Fibroblast of pulmonary artery (primary cell): ENCODE measurements around the gene PSG5.
A peak's percentile ranks its signal among the peaks of the same experiment; 100 is the strongest.
"Not testable (repeated sequence)": the region's sequence is repeated elsewhere in the genome, so short reads cannot be mapped to it uniquely, and the experiment has no call there.

ENCODE experiments used
- DNase-seq: peaks from one replicate; pipeline ENCODE4 v3.0.0-alpha.2; 2010; ENCODE audit warnings: low read depth
- H3K4me3 ChIP-seq: replicated peaks from 2 replicates; pipeline ENCODE4 v1.5.1; 2011; ENCODE audit warnings: low read depth, mild to moderate bottlenecking, control low read depth, low read length, moderate library complexity
- CTCF ChIP-seq: IDR thresholded peaks from 2 replicates; pipeline ENCODE4 v1.5.1; 2011; ENCODE audit warnings: mild to moderate bottlenecking, control low read depth, low read length, inconsistent platforms; ENCODE audit errors: missing control alignments

PSG5 gene

GRCh38 chr19:43152214-43152613 is 34.1 kb downstream of the PSG5 start:
- TF ChIP-seq CTCF, result no peak
- no peak overlapping the region for H3K4me3 ChIP-seq
- DNase-seq, result peak; percentile 5

GRCh38 chr19:43149788-43150187 is 36.5 kb downstream of the PSG5 start:
- not testable (repeated sequence) for H3K4me3 ChIP-seq
- peak; percentile 69 for DNase-seq

GRCh38 chr19:43148233-43148632 is 38.1 kb downstream of the PSG5 start:
- peak; percentile 66 for DNase-seq
- TF ChIP-seq CTCF, result no peak
- no peak overlapping the region for H3K4me3 ChIP-seq

- not testable (repeated sequence) for DNase-seq
Observed at GRCh38 chr19:43141763-43142162, 44.6 kb downstream of the PSG5 start.

GRCh38 chr19:43132696-43133095 is 53.6 kb downstream of the PSG5 start:
- no peak overlapping the region for H3K4me3 ChIP-seq
- no peak for DNase-seq
- no peak for TF ChIP-seq CTCF

More at GRCh38 chr19:43141763-43142162, 44.6 kb downstream of the PSG5 start:
- H3K4me3 ChIP-seq, result not testable (repeated sequence)

- DNase-seq, H3K4me3 ChIP-seq: not testable (repeated sequence)
Observed at GRCh38 chr19:43131281-43131842, 55.0 kb downstream of the PSG5 start.

GRCh38 chr19:43129197-43129596 is 57.1 kb downstream of the PSG5 start:
- H3K4me3 ChIP-seq, DNase-seq: not testable (repeated sequence)

- peak; percentile 50 for DNase-seq
- H3K4me3 ChIP-seq, result not testable (repeated sequence)
Observed at GRCh38 chr19:43127336-43127735, 59.0 kb downstream of the PSG5 start.

- no peak overlapping the region for H3K4me3 ChIP-seq
- no peak for TF ChIP-seq CTCF
- no peak for DNase-seq
Observed at GRCh38 chr19:43126720-43127119, 59.6 kb downstream of the PSG5 start.

GRCh38 chr19:43124360-43124759 is 62.0 kb downstream of the PSG5 start:
- H3K4me3 ChIP-seq, result no peak overlapping the region
- no peak for TF ChIP-seq CTCF
- DNase-seq, result no peak

GRCh38 chr19:43120433-43121026 is 65.8 kb downstream of the PSG5 start:
- H3K4me3 ChIP-seq, result not testable (repeated sequence)
- peak; percentile 39 for DNase-seq

GRCh38 chr19:43119526-43119925 is 66.8 kb downstream of the PSG5 start:
- DNase-seq, result peak; percentile 1
- not testable (repeated sequence) for H3K4me3 ChIP-seq
